ENCODE measurements around the gene PON3. TPM values are rescaled to one million over a fixed set of nuclear protein-coding genes. Genes with fewer than 3 reads are reported as not detected.

PON3 gene
- total and polyA plus RNA-seq, 2 of the 13 experiments (the other 11 are each of a cell fraction or from before 2014, with no cell fraction given): 23.6 to 37.8 TPM

- TF ChIP-seq ZNF460 (CRISPR knock-in tag; IDR thresholded peaks at IDR 0.05; ENCODE audit: borderline replicate concordance): no peak
- TF ChIP-seq TEAD2 (CRISPR knock-in tag; IDR thresholded peaks at IDR 0.05): no peak
- TF ChIP-seq HCFC1 (IDR thresholded peaks at IDR 0.05; ENCODE audit: low read depth, low read length): no peak
- no peak for TF ChIP-seq FOXK2 (IDR thresholded peaks at IDR 0.05)
- no peak for TF ChIP-seq RFX5 (IDR thresholded peaks at IDR 0.05; ENCODE audit: low read depth, low read length)
- TF ChIP-seq ZNF800 (CRISPR knock-in tag; IDR thresholded peaks at IDR 0.05): no peak
- no peak for TF ChIP-seq KAT2B (IDR thresholded peaks at IDR 0.05; ENCODE audit: borderline replicate concordance, low read depth, low read length)
- no peak for TF ChIP-seq ZNF589 (CRISPR knock-in tag; conservative IDR thresholded peaks at IDR 0.05)
- no peak for TF ChIP-seq RNF2 (conservative IDR thresholded peaks at IDR 0.05; ENCODE audit: low read depth)
- no peak for TF ChIP-seq TFDP1 (CRISPR knock-in tag; IDR thresholded peaks at IDR 0.05; ENCODE audit: borderline replicate concordance)
- no peak for TF ChIP-seq ZFP1 (CRISPR knock-in tag; IDR thresholded peaks at IDR 0.05)
- no peak for TF ChIP-seq FOXO4 (CRISPR knock-in tag; conservative IDR thresholded peaks at IDR 0.05)
- no peak for TF ChIP-seq ZNF496 (CRISPR knock-in tag; IDR thresholded peaks at IDR 0.05; ENCODE audit: insufficient replicate concordance)
- TF ChIP-seq ZSCAN31 (CRISPR knock-in tag; IDR thresholded peaks at IDR 0.05; ENCODE audit: low read depth): no peak
- no peak for TF ChIP-seq ZNF296 (CRISPR knock-in tag; conservative IDR thresholded peaks at IDR 0.05)
- TF ChIP-seq ZNF766 (CRISPR knock-in tag; IDR thresholded peaks at IDR 0.05; ENCODE audit: borderline replicate concordance): no peak
- Histone ChIP-seq H3K36me3 (replicated peaks in 1 of 2; ENCODE audit: control insufficient read depth in 1 of 2, insufficient read depth in 2 of 2, low read length in 2 of 2) (peaks cover 0 to 8% of the 10 kb centered on the region in 2 experiments; a peak in 2 of 5 replicates), H3K4me1 (ENCODE audit: insufficient read depth, low read length) (no peaks in the 10 kb centered on the region), H3K27ac (ENCODE audit: extremely low read length, insufficient read depth, low read length) (no peak overlapping the region), H3K4me3 (replicated peaks in 1 of 3; ENCODE audit: insufficient read depth in 1 of 3, low read depth in 2 of 3, low read length in 3 of 3) (no peak overlapping the region), H4K20me1 (ENCODE audit: insufficient read depth, low read length) (no peaks in the 10 kb centered on the region), H3K27me3 (ENCODE audit: control insufficient read depth in 1 of 2, insufficient read depth in 2 of 2, low read length in 2 of 2) (no peaks in the 10 kb centered on the region), H3K9me3 (ENCODE audit: low read length) (no peaks in the 10 kb centered on the region), H3K9ac (ENCODE audit: insufficient read depth, low read depth, low read length) (no peak overlapping the region), H3K4me2 (ENCODE audit: low read depth, low read length) (no peak overlapping the region), H2AFZ (ENCODE audit: low read length) (no peak overlapping the region), H3K79me2 (ENCODE audit: insufficient read depth, low read length) (no peaks in the 10 kb centered on the region)
- POLR2A ChIA-PET: no interaction called here
- 93% methylated on average over 1 of the region's 1 CpG for WGBS (ENCODE audit: low lambda C conversion rate)
- CTCF ChIA-PET (ENCODE audit: low intra/inter-chr PET ratio, low total read pairs): no interaction called here
- ATAC-seq: no peak
- intact Hi-C loops (cut with micrococcal nuclease; ENCODE audit: unreplicated experiment) (no loop called here), in situ Hi-C loops (cut with HindIII; ENCODE audit: extremely low pct_ligation_motif_present, low pct_unique_long_range_greater_than_20kb) (no loop called here)
- no TSS peak for BruUV-seq (replicated peaks)
- FAIRE-seq: no peak
- DNase-seq (ENCODE audit: low spot score): no peak
These were observed 28.6 kb downstream of the PON3 start for GRCh38 chr7:95367606-95368005.

Data from HepG2 (cell line).